ENCODE results near the gene NAT14.
"Not testable (repeated sequence)": the region's sequence is repeated elsewhere in the genome, so short reads cannot be mapped to it uniquely, and the experiment has no call there.

Gene NAT14

GRCh38 chr19:55487924-55488687 is 3.1 kb downstream of the NAT14 start, which contains the start of gene SSC5D:
SSC5D (plus strand) TSS chr19:55488436; CDS start chr19:55488590, 154 bp downstream.
- DNase-seq, result peak; percentile 81

DNA sequence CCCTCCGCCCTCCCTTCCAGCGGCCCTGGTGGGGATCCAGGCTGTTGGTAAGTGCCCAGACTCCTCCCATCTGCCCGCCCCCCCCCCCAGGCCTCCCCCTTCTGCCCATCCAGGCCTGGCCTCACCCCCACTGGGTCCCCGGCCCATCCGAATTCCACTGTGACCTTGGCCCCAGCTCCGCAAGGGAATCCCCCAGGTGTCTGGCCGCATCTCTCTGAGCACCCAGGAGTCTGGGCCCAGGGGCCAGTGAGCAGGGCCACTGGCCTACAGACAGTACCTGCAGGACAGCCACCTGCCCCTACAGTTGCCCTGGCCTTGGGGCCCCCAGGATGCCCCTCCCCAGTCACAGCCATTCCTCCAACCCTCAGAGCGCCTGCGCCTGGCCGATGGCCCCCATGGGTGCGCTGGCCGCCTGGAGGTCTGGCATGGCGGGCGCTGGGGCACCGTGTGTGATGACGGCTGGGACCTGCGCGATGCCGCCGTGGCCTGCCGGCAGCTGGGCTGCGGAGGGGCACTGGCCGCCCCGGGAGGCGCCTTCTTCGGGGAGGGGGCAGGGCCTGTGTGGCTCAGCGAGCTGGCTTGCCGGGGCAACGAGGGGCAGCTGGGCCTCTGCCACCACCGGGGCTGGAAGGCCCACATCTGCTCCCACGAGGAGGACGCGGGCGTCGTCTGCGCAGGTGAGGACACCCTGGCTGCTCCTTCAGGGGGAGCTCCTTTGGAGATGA is 4.2 kb downstream of the NAT14 start:
- no peak for DNase-seq

- no peak for DNase-seq
These were observed 4.9 kb downstream of the NAT14 start for GRCh38 chr19:55489711-55490477.

DNA sequence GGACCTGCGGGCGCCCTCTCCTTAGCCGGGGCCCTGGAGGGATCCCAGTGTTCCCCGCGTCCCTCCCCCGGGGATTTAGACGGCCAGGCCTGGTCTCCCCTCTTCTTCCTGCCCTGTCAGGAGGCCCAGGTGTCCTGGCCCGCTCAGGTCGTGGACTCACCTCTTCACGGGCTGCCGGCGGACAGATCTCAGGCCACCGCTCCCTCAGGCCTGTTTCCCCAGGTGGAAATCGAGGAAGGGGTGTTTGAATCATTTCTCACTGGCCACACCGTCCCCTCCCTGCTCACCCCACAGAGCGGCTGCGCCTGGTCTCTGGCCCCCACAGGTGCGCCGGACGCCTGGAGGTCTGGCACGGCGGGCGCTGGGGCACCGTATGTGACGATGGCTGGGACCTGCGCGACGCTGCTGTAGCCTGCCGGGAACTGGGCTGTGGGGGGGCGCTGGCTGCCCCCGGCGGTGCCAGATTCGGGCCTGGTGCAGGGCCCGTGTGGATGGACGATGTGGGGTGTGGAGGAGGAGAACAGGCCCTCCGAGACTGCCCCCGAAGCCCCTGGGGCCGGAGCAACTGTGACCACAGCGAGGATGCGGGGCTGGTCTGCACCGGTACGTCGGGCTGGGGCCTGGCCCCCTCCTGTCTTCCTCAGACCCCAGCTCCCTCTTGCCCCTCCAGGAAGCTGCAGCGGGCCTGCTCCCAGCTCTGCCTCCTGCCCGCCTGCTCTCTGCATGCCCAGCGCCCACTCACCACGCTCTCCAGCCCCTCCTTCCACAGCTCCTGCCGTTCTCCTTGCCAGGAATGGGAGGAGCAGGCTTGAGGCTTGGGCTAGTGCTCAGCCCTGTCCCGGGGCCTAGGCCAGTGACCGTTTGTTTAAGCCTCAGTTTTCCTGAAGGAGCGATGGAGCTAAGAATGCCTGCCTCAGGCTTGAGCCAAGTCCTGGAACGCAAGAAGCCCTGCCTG is 5.8 kb downstream of the NAT14 start:
- DNase-seq, result no peak

- DNase-seq, result no peak
These were observed 6.8 kb downstream of the NAT14 start for GRCh38 chr19:55491546-55492360.

- no peak for DNase-seq
These were observed 7.5 kb downstream of the NAT14 start for GRCh38 chr19:55492362-55492944.

DNA sequence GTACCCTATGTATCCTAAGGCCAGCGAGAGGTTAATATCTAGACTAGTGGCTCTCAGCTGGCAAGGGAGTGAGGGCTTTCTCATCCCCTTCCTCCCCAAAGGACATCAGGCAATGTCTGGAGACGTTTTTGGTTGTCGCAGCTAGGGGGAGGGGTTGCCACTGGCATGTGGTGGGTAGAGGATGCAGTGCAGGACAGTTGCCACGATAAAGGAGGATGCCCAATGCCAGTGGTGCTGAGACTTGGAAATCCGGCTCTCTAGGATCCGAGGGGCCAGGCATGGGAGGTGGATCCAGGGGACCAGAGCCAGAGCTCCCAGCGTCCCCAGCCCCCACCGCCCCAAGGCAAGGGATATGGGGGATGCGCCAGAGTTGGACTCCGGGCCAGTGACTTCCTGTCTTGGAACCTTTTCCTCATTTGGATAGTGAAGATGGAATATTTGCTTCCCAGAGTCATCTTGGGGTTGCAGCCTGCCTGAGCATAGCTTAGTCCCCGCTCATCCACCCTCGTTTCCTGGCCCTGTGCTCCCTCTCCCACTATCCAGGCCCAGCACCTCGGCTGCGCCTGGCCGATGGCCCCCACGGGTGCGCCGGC is 8.2 kb downstream of the NAT14 start:
- no peak for DNase-seq

GRCh38 chr19:55493645-55494171 is 8.7 kb downstream of the NAT14 start:
- no peak for DNase-seq

- no peak for DNase-seq
These were observed 9.3 kb downstream of the NAT14 start for GRCh38 chr19:55494172-55494761.

DNA sequence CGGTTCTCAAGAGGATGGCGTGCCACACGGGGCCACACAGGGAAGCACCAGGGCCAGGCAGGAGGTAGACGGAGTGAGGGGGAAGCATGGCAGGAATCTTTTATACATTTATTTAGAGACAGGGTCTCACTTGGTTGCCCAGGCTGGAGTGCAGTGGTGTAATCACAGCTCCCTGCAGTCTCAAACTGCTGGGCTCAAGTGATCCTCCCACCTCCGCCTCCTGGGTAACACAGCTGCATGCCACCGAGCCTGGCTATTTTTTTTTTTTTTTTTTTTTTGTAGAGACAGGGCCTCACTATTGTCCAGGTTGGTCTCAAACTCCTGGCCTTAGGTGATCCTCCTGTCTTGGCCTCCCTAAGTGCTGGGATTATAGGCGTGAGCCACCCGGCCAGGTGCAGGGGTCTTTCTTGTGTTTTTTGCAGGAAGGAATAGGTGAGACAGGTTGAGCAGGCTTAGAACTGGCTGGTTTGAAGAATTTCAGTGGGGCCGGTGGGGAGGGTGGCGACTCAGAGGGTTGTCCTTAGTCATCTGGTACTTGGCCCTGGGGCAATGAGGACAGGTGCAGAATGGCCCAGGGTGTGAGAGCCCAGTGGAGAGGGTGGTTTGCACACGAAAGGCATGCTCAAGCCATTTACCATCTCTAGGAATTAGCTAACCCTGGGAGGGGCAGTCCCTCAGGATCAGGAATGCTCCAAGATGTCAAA is 10.8 kb downstream of the NAT14 start:
- peak; percentile 85 for DNase-seq

DNA sequence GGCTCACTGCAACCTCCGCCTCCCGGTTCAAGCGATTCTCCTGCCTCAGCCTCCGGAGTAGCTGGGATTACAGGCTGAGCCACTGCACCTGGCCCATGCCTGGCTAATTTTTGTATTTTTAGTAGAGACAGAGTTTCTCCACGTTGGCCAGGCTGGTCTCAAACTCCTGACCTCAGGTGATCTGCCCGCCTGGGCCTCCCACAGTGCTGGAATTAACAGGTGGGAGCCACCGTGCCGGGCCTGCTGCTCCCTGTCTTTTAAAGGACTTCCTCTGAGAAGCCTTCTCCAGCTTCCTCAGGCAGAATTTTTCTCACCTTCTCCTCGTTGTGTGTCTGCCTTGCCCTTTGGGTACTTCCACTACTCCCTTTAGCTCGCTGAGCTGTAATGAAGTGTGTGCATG is 11.8 kb downstream of the NAT14 start:
- not testable (repeated sequence) for DNase-seq

- no peak for DNase-seq
These were observed 12.8 kb downstream of the NAT14 start for GRCh38 chr19:55497763-55498162.

DNA sequence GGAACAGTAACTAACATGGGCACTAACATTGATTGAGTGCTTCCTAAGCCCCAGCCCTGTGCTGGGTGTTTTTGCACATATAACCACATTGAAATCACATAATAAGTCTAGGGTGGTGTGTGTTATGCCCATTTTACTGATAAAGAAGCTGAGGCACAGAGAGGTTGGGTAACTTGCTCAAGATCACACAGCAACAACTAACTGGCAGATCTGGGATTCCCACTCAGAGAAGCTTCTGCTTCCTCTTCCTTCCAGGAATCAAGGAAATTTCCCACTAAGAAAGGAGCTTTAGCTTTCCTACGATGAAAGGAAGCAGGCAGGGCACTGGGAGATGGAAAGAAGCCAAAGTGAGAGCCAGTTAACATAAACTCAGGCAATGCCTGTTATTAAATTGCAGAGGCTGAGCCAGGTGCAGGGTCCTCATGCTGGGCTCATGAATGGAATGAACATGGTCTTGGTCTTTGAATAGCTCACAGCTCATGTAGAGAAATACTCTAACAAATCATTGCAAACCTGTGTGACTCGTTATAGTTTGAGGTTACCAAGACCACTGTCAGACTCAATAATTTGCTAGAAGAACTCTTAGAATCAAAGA is 13.4 kb downstream of the NAT14 start:
- DNase-seq, result no peak

DNA sequence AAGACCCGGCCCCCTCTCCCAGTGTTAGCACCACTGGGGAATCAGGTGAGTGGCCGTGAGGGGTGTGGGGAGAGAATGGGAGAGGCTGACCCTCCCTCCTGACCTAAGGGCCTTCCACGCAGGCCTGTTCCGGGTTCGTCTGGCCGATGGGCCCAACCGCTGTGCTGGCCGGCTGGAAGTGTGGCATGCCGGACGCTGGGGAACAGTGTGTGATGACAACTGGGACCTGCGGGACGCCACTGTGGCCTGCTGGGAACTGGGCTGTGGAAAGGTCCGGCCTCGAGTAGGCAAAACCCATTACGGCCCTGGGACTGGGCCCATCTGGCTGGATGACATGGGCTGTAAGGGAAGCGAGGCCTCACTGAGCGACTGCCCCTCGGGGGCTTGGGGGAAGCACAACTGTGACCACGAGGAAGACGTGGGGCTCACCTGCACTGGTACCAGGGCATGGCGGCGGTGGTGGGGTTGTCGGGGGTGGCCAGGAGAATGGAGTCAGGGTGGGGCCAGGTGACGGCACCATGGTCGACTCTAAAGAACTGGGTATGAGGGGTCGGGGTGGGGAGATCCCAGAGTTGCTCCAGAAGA is 15.5 kb downstream of the NAT14 start:
- no peak for DNase-seq

DNA sequence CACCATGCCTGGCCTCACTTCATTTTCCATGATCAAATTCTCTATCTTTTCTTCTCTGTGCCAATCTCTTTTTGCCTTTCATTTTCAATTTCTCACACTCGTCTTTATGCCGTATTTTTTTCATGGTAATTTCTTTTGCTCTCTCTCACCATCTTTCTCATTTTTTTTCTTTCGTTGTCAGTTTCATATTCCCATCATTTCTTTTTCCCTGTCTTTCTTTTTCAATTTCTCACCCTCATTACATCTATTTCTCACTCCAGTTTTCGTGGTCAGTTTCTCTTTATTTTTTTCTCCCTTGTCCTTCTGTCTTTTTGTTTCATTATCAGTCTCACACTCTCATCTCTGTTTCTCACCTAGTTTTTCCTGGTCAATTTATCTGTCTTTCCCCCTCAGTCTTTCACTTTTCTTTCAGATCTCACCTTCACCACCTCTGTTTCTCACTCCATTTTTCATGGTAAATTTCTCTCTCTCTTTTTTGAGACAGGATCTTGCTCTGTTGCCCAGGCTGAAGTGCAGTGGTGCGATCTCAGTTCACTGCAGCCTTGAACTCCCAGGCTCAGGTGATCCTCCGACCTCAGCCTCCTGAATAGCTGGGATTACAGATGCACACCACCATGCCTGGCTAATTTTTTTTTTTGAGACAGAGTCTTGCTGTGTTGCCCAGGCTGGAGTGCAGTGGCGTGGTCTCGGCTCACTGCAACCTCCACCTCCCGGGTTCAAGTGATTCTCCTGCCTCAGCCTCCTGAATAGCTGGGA is 17.4 kb downstream of the NAT14 start:
- no peak for DNase-seq

GRCh38 chr19:55503157-55503501 is 18.1 kb downstream of the NAT14 start:
- DNase-seq, result no peak

GRCh38 chr19:55503502-55504251 is 18.7 kb downstream of the NAT14 start:
- peak; percentile 90 for DNase-seq

Data from islet precursor cell (in vitro differentiated cells).